GM23248 (cell line): ENCODE results near the gene VSTM2B.

Experiments
- EZH2 ChIP-seq: fragments of 200-600 bp; sonication (generic); IDR thresholded peaks from 2 replicates; pipeline ENCODE4 v1.6.1; 2018; ENCODE audit warnings: antibody characterized with exemption, mild to moderate bottlenecking; ENCODE audit not compliant: insufficient read depth, poor library complexity, severe bottlenecking
- EZH2phosphoT487 ChIP-seq: fragments of 200-600 bp; sonication (generic); IDR thresholded peaks from 2 replicates; pipeline ENCODE4 v1.6.1; 2018; ENCODE audit warnings: antibody characterized with exemption, moderate library complexity, mild to moderate bottlenecking, low read depth; ENCODE audit not compliant: insufficient read depth

GRCh38 chr19:29491995-29492577 lies 33.7 kb upstream of the VSTM2B start:
- TF ChIP-seq EZH2 (no peak), EZH2phosphoT487 (no peak)
